HG02981 (cell line): ENCODE data around the gene C6orf47.
A peak's percentile ranks its signal among the peaks of the same experiment; 100 is the strongest.

Experiments used
- ATAC-seq: cut with Tn5 transposase; IDR thresholded peaks from one replicate; pipeline ENCODE4 v1.9.1; 2021; ENCODE audit warnings: mild to moderate bottlenecking, moderate library complexity; ENCODE audit not compliant: unreplicated experiment

C6orf47 gene

DNA sequence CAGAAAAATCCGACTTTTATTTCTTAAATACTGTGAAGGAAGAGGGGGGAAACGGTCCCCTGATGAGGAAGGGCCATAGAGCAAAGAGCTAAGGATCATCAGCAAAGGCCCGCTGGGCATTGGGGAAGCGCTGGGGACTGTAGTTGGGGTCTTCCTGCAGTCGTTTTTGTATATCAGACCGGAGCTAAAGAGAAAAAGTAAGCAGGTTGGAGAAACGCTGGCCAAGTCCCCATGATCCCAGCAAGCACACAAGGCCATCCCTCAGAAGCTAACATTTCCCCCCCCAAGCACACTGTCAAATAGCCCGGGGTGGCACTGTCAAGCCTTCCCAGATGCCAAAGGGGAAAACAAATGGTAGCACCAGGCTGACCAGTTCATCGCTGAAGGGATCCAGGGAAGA is 21.5 kb downstream of the C6orf47 start:
- ATAC-seq = no peak

- no peak for ATAC-seq
Observed at GRCh38 chr6:31636698-31637596, 23.6 kb downstream of the C6orf47 start.

- no peak for ATAC-seq
Observed at GRCh38 chr6:31634969-31635575, 25.5 kb downstream of the C6orf47 start.

DNA sequence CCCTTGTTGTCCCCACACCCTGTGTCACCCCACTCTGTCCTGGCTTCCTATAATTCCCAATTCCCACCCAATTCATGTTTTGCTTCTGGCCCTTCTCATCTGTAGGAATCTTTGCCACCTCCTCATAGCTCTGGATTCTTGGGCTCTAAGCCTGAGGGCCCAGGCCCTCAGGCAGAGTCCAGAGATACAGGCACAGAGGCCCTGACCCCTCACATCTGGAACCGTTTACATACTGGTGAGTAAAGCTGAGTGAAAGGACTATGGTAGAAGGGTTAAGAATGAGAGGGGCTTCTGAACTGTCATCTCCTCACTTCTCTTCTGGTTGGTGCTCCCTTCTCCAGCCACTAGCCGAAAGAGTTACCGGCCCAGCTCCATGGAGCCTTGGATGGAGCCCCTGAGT is 26.4 kb downstream of the C6orf47 start:
- ATAC-seq = no peak

- no peak for ATAC-seq
Observed at GRCh38 chr6:31633447-31633846, 27.1 kb downstream of the C6orf47 start.

- no peak for ATAC-seq
Observed at GRCh38 chr6:31632279-31632946, 28.2 kb downstream of the C6orf47 start.

GRCh38 chr6:31631681-31632278 is 28.8 kb downstream of the C6orf47 start:
- ATAC-seq = no peak

GRCh38 chr6:31631209-31631608 is 29.4 kb downstream of the C6orf47 start:
- no peak for ATAC-seq

GRCh38 chr6:31630177-31630934 is 30.2 kb downstream of the C6orf47 start:
- ATAC-seq = no peak

DNA sequence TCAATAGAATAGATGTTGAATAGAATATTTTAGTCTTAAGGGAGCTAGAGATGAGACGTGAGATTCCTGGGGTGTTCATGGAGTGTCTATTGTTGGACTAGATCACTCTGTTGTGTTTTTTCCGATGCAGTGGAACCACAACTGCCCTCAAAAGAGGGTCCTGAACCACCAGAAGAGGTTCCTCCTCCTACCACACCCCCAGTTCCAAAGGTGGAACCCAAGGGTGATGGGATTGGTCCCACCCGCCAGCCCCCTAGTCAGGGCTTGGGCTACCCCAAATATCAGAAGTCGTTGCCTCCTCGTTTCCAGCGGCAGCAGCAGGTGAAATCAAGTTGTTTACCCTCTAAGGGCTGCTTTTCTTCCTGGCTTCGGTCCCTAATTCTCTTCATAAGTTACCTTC is 31.6 kb downstream of the C6orf47 start:
- ATAC-seq = no peak

GRCh38 chr6:31627690-31628287 is 32.8 kb downstream of the C6orf47 start:
- no peak for ATAC-seq

DNA sequence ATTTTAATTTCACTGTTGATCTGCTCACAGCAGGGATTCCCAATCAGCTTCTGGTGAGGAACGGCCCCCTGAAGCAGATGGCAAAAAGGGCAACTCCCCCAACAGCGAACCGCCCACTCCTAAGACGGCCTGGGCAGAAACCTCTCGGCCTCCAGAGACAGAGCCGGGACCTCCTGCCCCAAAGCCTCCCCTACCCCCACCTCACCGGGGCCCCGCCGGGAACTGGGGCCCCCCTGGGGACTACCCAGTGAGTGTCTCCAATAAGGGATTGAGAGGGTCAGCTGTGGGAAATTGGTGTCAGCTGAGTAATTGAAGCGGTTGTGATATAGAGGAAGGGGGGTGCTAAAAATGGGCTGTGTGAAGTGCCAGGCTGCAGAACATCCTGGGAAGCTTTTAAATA is 33.6 kb downstream of the C6orf47 start:
- no peak for ATAC-seq

DNA sequence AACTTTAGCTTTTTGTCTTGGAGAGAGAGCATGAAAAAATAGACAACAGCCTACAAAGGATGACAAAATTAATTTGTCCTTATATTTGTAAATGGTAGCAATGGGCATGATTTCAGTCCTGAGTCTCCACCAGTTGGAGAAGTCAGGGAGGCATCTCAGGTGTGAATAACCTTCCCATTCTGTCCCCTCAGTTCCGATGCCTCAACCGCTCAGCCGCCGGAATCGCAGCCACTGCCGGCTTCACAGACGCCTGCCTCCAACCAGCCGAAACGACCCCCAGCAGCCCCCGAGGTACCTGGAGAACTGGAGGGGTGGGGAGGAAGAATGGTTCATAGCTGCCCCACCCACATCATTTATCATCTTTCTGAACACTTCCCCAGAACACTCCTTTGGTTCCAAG is 36.5 kb downstream of the C6orf47 start:
- no peak for ATAC-seq

- no peak for ATAC-seq
Observed at GRCh38 chr6:31622684-31623091, 37.9 kb downstream of the C6orf47 start.

- no peak for ATAC-seq
Observed at GRCh38 chr6:31621991-31622390, 38.6 kb downstream of the C6orf47 start.

DNA sequence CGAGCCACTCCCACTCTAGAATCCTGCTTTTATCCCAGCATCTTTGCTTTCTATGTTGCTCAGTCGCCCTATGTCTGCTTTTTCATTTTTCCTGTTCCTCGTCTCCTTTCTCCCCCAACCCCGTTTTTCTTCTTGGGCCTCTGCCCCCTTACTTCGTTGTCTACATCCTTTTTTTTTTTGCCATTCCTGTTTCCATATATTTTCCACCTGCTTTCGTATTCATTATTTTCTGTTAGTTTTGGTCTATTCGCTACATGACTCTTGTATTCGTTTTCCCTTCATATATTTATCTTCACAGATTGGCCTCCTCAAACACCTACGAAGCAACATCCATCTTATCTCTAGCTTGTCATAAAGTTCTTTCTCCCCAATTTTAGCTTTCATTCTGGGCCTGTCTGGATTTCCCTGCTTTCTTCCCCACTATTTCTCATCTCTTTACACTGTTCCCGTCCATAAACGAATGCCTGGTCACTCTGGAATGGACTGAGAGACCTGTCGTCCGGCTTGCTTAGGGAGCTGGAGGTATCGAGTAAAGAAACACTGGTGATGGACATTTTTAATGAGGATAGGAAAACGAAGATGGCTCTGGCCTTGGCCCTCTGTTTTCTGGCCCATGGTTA is 39.1 kb downstream of the C6orf47 start:
- no peak for ATAC-seq

DNA sequence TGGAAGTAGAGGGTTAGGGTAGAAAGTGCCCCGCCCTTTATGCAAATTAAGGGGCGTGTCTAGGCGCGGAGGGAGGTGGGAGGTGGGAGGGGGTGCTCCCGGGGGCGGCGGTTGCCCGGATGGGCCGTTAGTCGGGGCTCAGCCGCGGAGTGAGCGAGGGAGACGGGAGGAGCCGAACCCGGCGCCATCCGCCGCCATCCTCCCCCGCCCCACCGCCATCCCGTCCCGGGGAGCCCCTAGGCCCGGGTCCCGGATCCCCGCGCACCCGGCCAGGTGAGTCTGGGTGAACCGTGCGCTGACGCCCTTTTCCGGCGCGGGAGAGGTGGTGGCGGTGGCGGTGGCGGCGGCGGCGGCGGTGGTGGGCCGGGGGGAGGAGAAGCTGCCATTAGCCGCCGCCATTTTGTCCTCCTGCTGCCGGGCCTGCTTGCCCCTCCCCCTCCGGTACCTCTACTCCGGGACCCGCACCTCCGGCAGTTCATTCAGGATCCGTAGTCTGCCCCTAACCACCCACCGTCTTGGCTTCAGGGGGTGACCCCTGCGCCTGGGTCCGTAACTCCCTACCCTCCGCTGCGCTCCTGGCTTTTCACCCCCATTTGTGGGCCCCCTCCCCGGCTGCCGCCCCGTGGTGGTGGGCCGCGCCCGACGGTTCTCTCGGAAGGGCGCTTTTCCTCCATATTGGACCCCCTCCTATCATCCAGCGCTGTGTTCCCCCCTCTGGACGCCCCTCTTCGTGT is 39.8 kb downstream of the C6orf47 start, which contains the start of gene PRRC2A:
Gene PRRC2A, plus strand, starts transcription at position 130 of the 734 bp plus-strand sequence. CDS start 2,075 bp downstream, outside the sequence.
- peak; percentile 49 for ATAC-seq

DNA sequence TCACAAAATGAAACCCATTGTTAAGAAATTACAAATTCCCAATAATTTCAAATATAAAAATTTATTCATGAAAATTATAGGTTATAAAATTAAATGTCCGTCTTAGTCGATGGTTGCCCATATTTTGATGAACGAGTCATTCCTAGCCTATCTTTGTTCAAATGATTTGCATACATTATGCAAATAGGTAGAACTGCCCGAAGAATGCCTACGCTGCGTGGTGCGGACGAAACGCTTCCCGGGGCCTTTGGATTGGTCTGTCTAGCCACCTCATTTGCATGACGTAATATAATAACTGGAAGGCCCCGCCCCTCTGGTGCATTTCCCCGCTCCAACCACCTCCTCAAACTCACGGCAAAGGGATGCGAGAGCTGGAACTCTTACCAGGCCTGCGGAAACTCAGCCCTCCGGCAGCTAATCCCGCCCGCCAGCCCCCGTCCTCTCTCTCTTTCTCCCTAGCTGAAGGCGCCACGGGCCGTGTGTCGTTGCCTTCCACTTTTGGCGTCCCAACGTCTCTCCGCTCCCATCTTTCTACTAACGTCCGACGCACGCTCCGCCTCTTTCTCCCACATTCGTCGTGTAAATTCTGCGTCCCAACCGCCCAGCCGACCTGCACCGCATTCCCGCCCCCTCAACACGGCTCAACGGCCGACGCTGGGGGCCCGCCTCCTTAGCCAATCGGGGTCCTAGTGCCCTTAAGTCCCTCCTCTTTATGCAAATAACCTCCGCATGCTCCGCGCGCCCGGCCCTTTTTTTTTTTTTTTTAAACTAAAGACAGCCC is 40.6 kb downstream of the C6orf47 start:
- ATAC-seq = peak; percentile 79
